HEK293 (cell line): ENCODE data around the gene CPNE2.

Experiments
- CTCF ChIA-PET: fragments of 350-600 bp; formaldehyde crosslinking; extraction: SDS; loops from one replicate; lab custom pipeline; 2021; ENCODE audit warnings: antibody characterized with exemption; lab: Yijun Ruan, JAX
- POLR2A ChIA-PET: fragments of 300-600 bp; formaldehyde crosslinking; extraction: SDS; loops from one replicate; lab custom pipeline; 2020; ENCODE audit warnings: antibody characterized with exemption, inconsistent platforms; lab: Yijun Ruan, JAX
- H3K27ac ChIP-seq: fragments of 200-500 bp; sonication (Bioruptor generic); 2 replicates; pipeline ENCODE4 v1.5.1; 2014; ENCODE audit warnings: low read depth, low read length, control low read depth, inconsistent platforms; ENCODE audit errors: extremely low read depth
- H3K36me3 ChIP-seq, 2 experiments: fragments of 200-500 bp in 1 of 2; sonication (Bioruptor generic) in 1 of 2; 1 replicate in 1 of 2; 2 replicates in 1 of 2; pipeline ENCODE4 v1.5.1; 2014 to 2017; ENCODE audit warnings: inconsistent platforms in 2 of 2, low read length in 2 of 2; ENCODE audit not compliant: control insufficient read depth in 2 of 2, insufficient read depth in 1 of 2
- H3K4me1 ChIP-seq: fragments of 200-500 bp; sonication (Bioruptor generic); 2 replicates; pipeline ENCODE4 v1.5.1; 2014; ENCODE audit warnings: mild to moderate bottlenecking, low read length, inconsistent platforms; ENCODE audit not compliant: control insufficient read depth, insufficient read depth
- H3K4me3 ChIP-seq: 2 replicates; pipeline ENCODE4 v1.5.1; 2011; ENCODE audit warnings: low read depth, mild to moderate bottlenecking, control low read depth, low read length, moderate library complexity
- H3K9me3 ChIP-seq: fragments of 200-500 bp; sonication (Bioruptor generic); 2 replicates; pipeline ENCODE4 v1.5.1; 2014; ENCODE audit warnings: low read depth, low read length, inconsistent platforms; ENCODE audit not compliant: control insufficient read depth, insufficient read depth
- BCL11A ChIP-seq: fragments of 450-650 bp; formaldehyde crosslinking; IDR thresholded peaks from 2 replicates; pipeline ENCODE4 v1.5.1; 2016; ENCODE audit warnings: low read depth, missing biosample characterization, missing genetic modification characterization
- KLF1 ChIP-seq: fragments of 450-650 bp; formaldehyde crosslinking; IDR thresholded peaks from 2 replicates; pipeline ENCODE4 v1.5.1; 2016; ENCODE audit warnings: missing biosample characterization, missing genetic modification characterization
- KLF7 ChIP-seq: fragments of 450-650 bp; formaldehyde crosslinking; IDR thresholded peaks from 2 replicates; pipeline ENCODE4 v1.5.1; 2016; ENCODE audit warnings: missing biosample characterization, missing genetic modification characterization, borderline replicate concordance
- SP7 ChIP-seq: fragments of 450-650 bp; formaldehyde crosslinking; IDR thresholded peaks from 2 replicates; pipeline ENCODE4 v1.5.1; 2016; ENCODE audit warnings: missing biosample characterization, missing genetic modification characterization
- ZNF114 ChIP-seq: fragments of 450-650 bp; formaldehyde crosslinking; IDR thresholded peaks from 2 replicates; pipeline ENCODE4 v1.5.0; 2017; ENCODE audit warnings: missing biosample characterization, missing genetic modification characterization
- ZNF248 ChIP-seq: fragments of 450-650 bp; formaldehyde crosslinking; IDR thresholded peaks from 2 replicates; pipeline ENCODE4 v1.5.1; 2017; ENCODE audit warnings: missing biosample characterization, missing genetic modification characterization
- TF ChIP-seq, protein P1 (sequence below): fragments of 450-650 bp; formaldehyde crosslinking; IDR thresholded peaks from 2 replicates; pipeline ENCODE4 v1.5.1; 2016; ENCODE audit warnings: missing biosample characterization, missing genetic modification characterization
- TF ChIP-seq, protein P2 (sequence below): fragments of 450-650 bp; formaldehyde crosslinking; IDR thresholded peaks from 2 replicates; pipeline ENCODE4 v1.5.1; 2017; ENCODE audit warnings: missing biosample characterization, mild to moderate bottlenecking, missing genetic modification characterization, moderate library complexity
- TF ChIP-seq, protein P3 (sequence below): fragments of 450-650 bp; formaldehyde crosslinking; IDR thresholded peaks from 2 replicates; pipeline ENCODE4 v1.5.1; 2016; ENCODE audit warnings: missing biosample characterization, missing genetic modification characterization, borderline replicate concordance

CPNE2 gene

DNA sequence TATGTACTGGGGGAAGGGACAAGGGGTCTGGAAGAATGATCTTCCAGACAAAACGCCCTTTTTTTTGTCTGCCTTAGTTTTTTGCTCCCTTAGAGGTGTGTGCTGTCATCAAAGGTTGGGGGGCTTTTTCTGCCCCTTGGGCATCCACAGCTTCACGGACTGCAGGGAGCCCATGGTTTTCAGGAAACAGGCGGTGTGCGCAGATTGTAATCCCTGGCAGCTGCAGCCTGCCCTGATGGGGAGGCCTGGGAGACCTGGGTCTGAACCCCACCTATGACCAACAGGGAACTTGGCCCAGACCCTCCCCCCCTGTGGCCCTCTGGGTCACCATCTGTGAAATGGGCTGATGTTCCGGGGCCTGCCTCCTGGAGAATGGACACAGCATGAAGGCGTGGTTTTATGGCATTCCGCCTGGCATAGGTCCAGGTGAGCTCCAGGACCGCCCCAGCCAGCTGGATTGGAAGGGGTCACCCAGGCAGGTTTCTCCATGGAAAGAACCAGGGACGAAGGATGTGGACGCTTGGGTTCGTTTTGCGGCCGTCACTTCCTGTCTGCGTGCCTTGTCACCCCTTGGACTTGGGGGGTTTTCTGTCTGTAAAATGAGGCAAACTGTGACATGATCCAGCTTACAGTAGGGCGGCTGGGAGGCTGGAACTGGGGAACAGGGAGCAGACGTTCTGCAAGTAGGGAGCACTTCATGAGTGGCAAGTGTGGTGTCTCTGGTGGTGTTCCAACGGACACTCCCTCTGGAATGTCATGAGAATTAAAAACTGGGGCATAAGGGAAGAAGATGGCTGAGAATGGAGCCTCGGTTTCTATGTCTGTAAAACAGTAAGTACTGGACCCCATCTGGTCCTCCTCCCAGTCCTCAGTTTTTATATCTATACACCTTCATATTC is 1.5 kb downstream of the CPNE2 start:
- CTCF ChIA-PET, result interaction anchor here (0.6 to 3.2 kb wide), 9 partner anchors 7 to 1519 kb away, joined by 3 to 16 read pairs (median 4); partner anchors contain the start of genes PSME3IP1 and RSPRY1
- POLR2A ChIA-PET, result interaction anchor here (0.6 to 1.0 kb wide), 2 partner anchors 9 to 44 kb away, joined by 4 read pairs; no protein-coding TSS in a partner anchor
- Histone ChIP-seq H3K27ac (no peak overlapping the region), H3K9me3 (no peaks in the 10 kb centered on the region), H3K4me3 (peak overlapping the region; percentile 64), H3K36me3 (no peaks in the 10 kb centered on the region), H3K4me1 (no peaks in the 10 kb centered on the region; the same call in 1 of the 2 replicates)
- TF ChIP-seq KLF7 (tag by site-specific recombination), result 0 out of 2 replicates have a peak, but pooled peaks have one; percentile 48
- peak; percentile 53; the same call in 1 of the 2 replicates for TF ChIP-seq KLF1 (tag by site-specific recombination)
- TF ChIP-seq ZNF114 (tag by site-specific recombination), result no peak
- TF ChIP-seq, protein P1, sequence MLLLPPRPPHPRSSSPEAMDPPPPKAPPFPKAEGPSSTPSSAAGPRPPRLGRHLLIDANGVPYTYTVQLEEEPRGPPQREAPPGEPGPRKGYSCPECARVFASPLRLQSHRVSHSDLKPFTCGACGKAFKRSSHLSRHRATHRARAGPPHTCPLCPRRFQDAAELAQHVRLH (tag by site-specific recombination), result no peak
- no peak for TF ChIP-seq ZNF248

DNA sequence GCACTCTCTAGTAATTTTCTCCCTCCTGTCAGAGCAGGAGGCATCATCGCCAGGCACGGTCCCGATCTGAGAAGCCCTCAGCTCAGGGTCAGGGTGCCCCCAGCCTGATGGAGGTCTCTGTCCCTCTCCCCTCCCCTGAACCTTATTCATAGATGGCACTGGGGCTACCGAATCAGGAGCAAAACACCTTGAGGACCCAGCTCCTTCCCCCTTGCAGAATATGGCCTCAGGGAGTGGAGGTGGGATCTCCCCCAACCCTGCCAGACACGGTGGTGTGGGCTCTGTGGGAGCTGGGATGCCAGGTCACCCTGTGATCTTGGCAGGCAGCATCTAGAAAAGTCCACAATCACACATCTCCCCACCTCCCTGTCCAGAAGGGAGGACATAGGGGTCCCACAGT is 2.5 kb downstream of the CPNE2 start:
- CTCF ChIA-PET, result interaction anchor here (0.7 kb wide), 1 partner anchor 483 kb away, joined by 3 read pairs; no protein-coding TSS in a partner anchor
- Histone ChIP-seq H3K36me3 (no peaks in the 10 kb centered on the region), H3K4me3 (no peak overlapping the region)

DNA sequence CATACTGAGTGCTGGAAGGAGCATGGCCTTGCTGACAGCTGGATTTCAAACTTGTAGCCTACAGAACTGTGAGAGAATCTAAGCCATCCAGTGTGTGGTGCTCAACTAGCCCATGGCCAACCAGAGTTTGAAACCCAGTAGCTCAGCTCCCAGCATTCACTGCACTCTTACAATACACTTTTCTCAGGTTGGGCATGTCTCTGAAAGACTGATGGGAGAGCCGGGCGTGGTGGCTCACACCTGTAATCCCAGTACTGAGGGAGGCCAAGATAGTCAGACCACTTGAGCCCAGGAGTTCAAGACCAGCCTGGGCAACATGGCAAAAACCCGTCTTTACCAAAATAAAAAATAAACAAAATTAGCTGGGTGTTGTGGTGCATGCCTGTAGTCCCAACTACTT is 3.8 kb downstream of the CPNE2 start:
- ChIA-PET CTCF (interaction anchor here (2.5 kb wide), 1 partner anchor 12 kb away, joined by 18 read pairs; no protein-coding TSS in a partner anchor), POLR2A (no interaction called here)
- Histone ChIP-seq H3K4me3 (no peak overlapping the region), H3K27ac (no peak overlapping the region), H3K36me3 (no peaks in the 10 kb centered on the region), H3K4me1 (no peaks in the 10 kb centered on the region; the same call in 1 of the 2 replicates), H3K9me3 (no peaks in the 10 kb centered on the region)
- TF ChIP-seq, protein P2, sequence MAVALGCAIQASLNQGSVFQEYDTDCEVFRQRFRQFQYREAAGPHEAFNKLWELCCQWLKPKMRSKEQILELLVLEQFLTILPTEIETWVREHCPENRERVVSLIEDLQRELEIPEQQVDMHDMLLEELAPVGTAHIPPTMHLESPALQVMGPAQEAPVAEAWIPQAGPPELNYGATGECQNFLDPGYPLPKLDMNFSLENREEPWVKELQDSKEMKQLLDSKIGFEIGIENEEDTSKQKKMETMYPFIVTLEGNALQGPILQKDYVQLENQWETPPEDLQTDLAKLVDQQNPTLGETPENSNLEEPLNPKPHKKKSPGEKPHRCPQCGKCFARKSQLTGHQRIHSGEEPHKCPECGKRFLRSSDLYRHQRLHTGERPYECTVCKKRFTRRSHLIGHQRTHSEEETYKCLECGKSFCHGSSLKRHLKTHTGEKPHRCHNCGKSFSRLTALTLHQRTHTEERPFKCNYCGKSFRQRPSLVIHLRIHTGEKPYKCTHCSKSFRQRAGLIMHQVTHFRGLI (tag by site-specific recombination), result peak; percentile 65; the same call in 1 of the 2 replicates
- TF ChIP-seq SP7 (tag by site-specific recombination), result no peak

More for the DNA sequence above, 2.5 kb downstream of the CPNE2 start:
- POLR2A ChIA-PET, result no interaction called here
- no peak for TF ChIP-seq BCL11A (tag by site-specific recombination)
- TF ChIP-seq, protein P3, sequence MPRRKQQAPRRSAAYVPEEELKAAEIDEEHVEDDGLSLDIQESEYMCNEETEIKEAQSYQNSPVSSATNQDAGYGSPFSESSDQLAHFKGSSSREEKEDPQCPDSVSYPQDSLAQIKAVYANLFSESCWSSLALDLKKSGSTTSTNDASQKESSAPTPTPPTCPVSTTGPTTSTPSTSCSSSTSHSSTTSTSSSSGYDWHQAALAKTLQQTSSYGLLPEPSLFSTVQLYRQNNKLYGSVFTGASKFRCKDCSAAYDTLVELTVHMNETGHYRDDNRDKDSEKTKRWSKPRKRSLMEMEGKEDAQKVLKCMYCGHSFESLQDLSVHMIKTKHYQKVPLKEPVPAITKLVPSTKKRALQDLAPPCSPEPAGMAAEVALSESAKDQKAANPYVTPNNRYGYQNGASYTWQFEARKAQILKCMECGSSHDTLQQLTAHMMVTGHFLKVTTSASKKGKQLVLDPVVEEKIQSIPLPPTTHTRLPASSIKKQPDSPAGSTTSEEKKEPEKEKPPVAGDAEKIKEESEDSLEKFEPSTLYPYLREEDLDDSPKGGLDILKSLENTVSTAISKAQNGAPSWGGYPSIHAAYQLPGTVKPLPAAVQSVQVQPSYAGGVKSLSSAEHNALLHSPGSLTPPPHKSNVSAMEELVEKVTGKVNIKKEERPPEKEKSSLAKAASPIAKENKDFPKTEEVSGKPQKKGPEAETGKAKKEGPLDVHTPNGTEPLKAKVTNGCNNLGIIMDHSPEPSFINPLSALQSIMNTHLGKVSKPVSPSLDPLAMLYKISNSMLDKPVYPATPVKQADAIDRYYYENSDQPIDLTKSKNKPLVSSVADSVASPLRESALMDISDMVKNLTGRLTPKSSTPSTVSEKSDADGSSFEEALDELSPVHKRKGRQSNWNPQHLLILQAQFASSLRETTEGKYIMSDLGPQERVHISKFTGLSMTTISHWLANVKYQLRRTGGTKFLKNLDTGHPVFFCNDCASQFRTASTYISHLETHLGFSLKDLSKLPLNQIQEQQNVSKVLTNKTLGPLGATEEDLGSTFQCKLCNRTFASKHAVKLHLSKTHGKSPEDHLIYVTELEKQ (tag by site-specific recombination), result no peak
- TF ChIP-seq, protein P1 (tag by site-specific recombination), result no peak
- Histone ChIP-seq H3K9me3 (no peaks in the 10 kb centered on the region), H3K4me1 (no peaks in the 10 kb centered on the region; the same call in 1 of the 2 replicates), H3K27ac (no peak overlapping the region)
